Prostate gland (tissue), 2 donors: ENCODE results near the gene CHDH. TPM values are rescaled to one million over a fixed set of nuclear protein-coding genes. Genes with fewer than 3 reads are reported as not detected.

Source experiments
- DNase-seq: peaks from one replicate; pipeline ENCODE4 v3.0.0-alpha.2; 2019; ENCODE audit warnings: low spot score
- H3K27ac ChIP-seq, 2 donors: fragments of 200-600 bp; sonication (generic); 2 replicates each; pipeline ENCODE4 v1.5.1; 2017 to 2019
- H3K27me3 ChIP-seq: fragments of 200-600 bp; sonication (generic); replicated peaks from 2 replicates; pipeline ENCODE4 v1.5.1; 2019; ENCODE audit not compliant: insufficient read depth
- H3K36me3 ChIP-seq, 2 donors: fragments of 200-600 bp; sonication (generic); 1 replicate in 1 of 2; 2 replicates in 1 of 2; pipeline versions ENCODE4 v1.5.1 to v1.8.1; 2017 to 2019
- H3K4me1 ChIP-seq: fragments of 200-600 bp; sonication (generic); replicated peaks from 2 replicates; pipeline ENCODE4 v1.5.1; 2019
- H3K4me3 ChIP-seq, 2 donors: fragments of 200-600 bp; sonication (generic); 2 replicates each; pipeline ENCODE4 v1.5.1; 2017 to 2019
- H3K9me3 ChIP-seq: fragments of 200-600 bp; sonication (generic); 2 replicates; pipeline ENCODE4 v1.5.1; 2017
- CTCF ChIP-seq, 4 experiments: fragments of 200-600 bp in 2 of 4; fragments of 450-650 bp in 2 of 4; sonication (generic) in 2 of 4; IDR thresholded peaks; 1 replicate in 3 of 4; 2 replicates in 1 of 4; pipeline ENCODE4 v1.5.1; 2016 to 2019; ENCODE audit warnings: antibody characterized with exemption in 4 of 4, mild to moderate bottlenecking in 2 of 4, moderate library complexity in 2 of 4
- POLR2A ChIP-seq: fragments of 450-650 bp; IDR thresholded peaks from one replicate; pipeline ENCODE4 v1.6.1; 2016; ENCODE audit warnings: antibody characterized with exemption, mild to moderate bottlenecking
- POLR2AphosphoS5 ChIP-seq: sonication (generic); formaldehyde crosslinking; IDR thresholded peaks from one replicate; pipeline ENCODE4 v1.6.1; 2017; ENCODE audit warnings: antibody characterized with exemption
- WGBS: methylation state at CpG from one replicate; pipeline ENCODE4 v1.1.5; 2018; 5-methylcytosine and 5-hydroxymethylcytosine counted together
- intact Hi-C: fragments of 100-400 bp; cut with DNase I; formaldehyde crosslinking; loops from one replicate; pipeline ENCODE4 v1.14.2; 2022
- total RNA-seq, 2 donors: library from RNA; depleted of rRNA; stranded (reverse); fragments of >200 nt; gene quantifications; one replicate each; pipeline ENCODE4 v1.1.0, GENCODE V29; 2016

Gene CHDH
- total RNA-seq, 2 donors from 2014 or later = 40.2 to 43.9 TPM

GRCh38 chr3:53805463-53806159 lies 40.6 kb downstream of the CHDH start:
- Histone ChIP-seq H3K27me3 (no peaks in the 10 kb centered on the region), H3K36me3 (no peaks in the 10 kb centered on the region), H3K9me3 (no peaks in the 10 kb centered on the region), H3K4me1 (no peaks in the 10 kb centered on the region), H3K27ac (no peak overlapping the region), H3K4me3 (no peak overlapping the region)
- intact Hi-C loops = no loop called here
- no peak for DNase-seq
- WGBS = 87% methylated on average over 4 of the region's 4 CpGs
- TF ChIP-seq POLR2AphosphoS5 (no peak), POLR2A (no peak), CTCF (IDR thresholded peaks at IDR 0.05) (no peak)

- intact Hi-C loops = no loop called here
- no peak overlapping the region for H3K4me3 ChIP-seq
- no peaks in the 10 kb centered on the region for H3K9me3 ChIP-seq
- H3K27me3 ChIP-seq = no peaks in the 10 kb centered on the region
- no peak for DNase-seq
- no peak overlapping the region for H3K27ac ChIP-seq
- H3K4me1 ChIP-seq = no peaks in the 10 kb centered on the region
- H3K36me3 ChIP-seq = no peaks in the 10 kb centered on the region
- TF ChIP-seq POLR2AphosphoS5 (no peak), POLR2A (no peak)
- WGBS = 74% methylated on average over 14 of the region's 14 CpGs
These were observed 41.3 kb downstream of the CHDH start for GRCh38 chr3:53804697-53805462.

- Histone ChIP-seq H3K4me1 (no peaks in the 10 kb centered on the region), H3K27me3 (no peaks in the 10 kb centered on the region), H3K36me3 (no peaks in the 10 kb centered on the region), H3K4me3 (no peak overlapping the region), H3K9me3 (no peaks in the 10 kb centered on the region), H3K27ac (no peak overlapping the region)
- intact Hi-C loops = no loop called here
- DNase-seq = no peak
- TF ChIP-seq CTCF (IDR thresholded peaks at IDR 0.05) = no peak
- WGBS = 80% methylated on average over 20 of the region's 20 CpGs
These were observed 42.2 kb downstream of the CHDH start for GRCh38 chr3:53803816-53804695.

GRCh38 chr3:53803124-53803815 lies 42.9 kb downstream of the CHDH start:
- H3K4me3 ChIP-seq = no peak overlapping the region
- H3K9me3 ChIP-seq = no peaks in the 10 kb centered on the region
- intact Hi-C loops = no loop called here
- no peaks in the 10 kb centered on the region for H3K4me1 ChIP-seq
- no peaks in the 10 kb centered on the region for H3K36me3 ChIP-seq
- H3K27ac ChIP-seq = no peak overlapping the region
- no peak for TF ChIP-seq CTCF (IDR thresholded peaks at IDR 0.05)
- DNase-seq = no peak
- no peaks in the 10 kb centered on the region for H3K27me3 ChIP-seq
- WGBS = 90% methylated on average over 15 of the region's 18 CpGs
